Neuronal stem cell (in vitro differentiated cells): ENCODE data around the gene ZBTB40.
A peak's percentile ranks its signal among the peaks of the same experiment; 100 is the strongest.

Experiments used
- DNase-seq: peaks from one replicate; pipeline ENCODE4 v3.0.0-alpha.2; 2013; ENCODE audit warnings: low spot score
- H2AFZ ChIP-seq: one replicate; pipeline ENCODE4 v1.6.1; 2013; ENCODE audit warnings: mild to moderate bottlenecking, low read length, inconsistent platforms
- H2AK5ac ChIP-seq: 2 replicates; pipeline ENCODE4 v1.6.1; 2013; ENCODE audit warnings: low read depth, mild to moderate bottlenecking, inconsistent platforms, low read length, moderate library complexity, mixed read lengths
- H2BK120ac ChIP-seq: 2 replicates; pipeline ENCODE4 v1.6.1; 2013; ENCODE audit warnings: low read depth, mild to moderate bottlenecking, inconsistent platforms, low read length, moderate library complexity, mixed read lengths
- H2BK12ac ChIP-seq: one replicate; pipeline ENCODE4 v1.6.1; 2013; ENCODE audit warnings: low read length, inconsistent platforms
- H2BK15ac ChIP-seq: 2 replicates; pipeline ENCODE4 v1.6.1; 2013; ENCODE audit warnings: mild to moderate bottlenecking, low read length, inconsistent platforms, mixed read lengths
- H2BK5ac ChIP-seq: one replicate; pipeline ENCODE4 v1.6.1; 2013; ENCODE audit warnings: inconsistent platforms, mild to moderate bottlenecking, low read length, moderate library complexity
- H3K14ac ChIP-seq: one replicate; pipeline ENCODE4 v1.6.1; 2013; ENCODE audit warnings: low read length, inconsistent platforms
- H3K18ac ChIP-seq: 2 replicates; pipeline ENCODE4 v1.6.1; 2013; ENCODE audit warnings: low read length, inconsistent platforms
- H3K23ac ChIP-seq: 2 replicates; pipeline ENCODE4 v1.6.1; 2013; ENCODE audit warnings: low read depth, mild to moderate bottlenecking, mixed read lengths, low read length, inconsistent platforms; ENCODE audit not compliant: poor library complexity
- H3K27ac ChIP-seq: replicated peaks from 3 replicates; pipeline ENCODE4 v1.5.1; 2013; ENCODE audit warnings: low read length, inconsistent platforms
- H3K27me3 ChIP-seq, 3 experiments: 2 replicates each; pipeline ENCODE4 v1.6.1; 2013; ENCODE audit warnings: low read length in 3 of 3, mild to moderate bottlenecking in 2 of 3, inconsistent platforms in 1 of 3, low read depth in 1 of 3, mixed read lengths in 1 of 3, moderate library complexity in 1 of 3; ENCODE audit not compliant: control insufficient read depth in 3 of 3, insufficient read depth in 3 of 3
- H3K36me3 ChIP-seq, 2 donors: replicated peaks in 1 of 2; 2 replicates each; pipeline ENCODE4 v1.6.1; 2013; ENCODE audit warnings: low read length in 2 of 2; ENCODE audit not compliant: control insufficient read depth in 2 of 2, insufficient read depth in 2 of 2
- H3K4ac ChIP-seq: 2 replicates; pipeline ENCODE4 v1.6.1; 2013; ENCODE audit warnings: inconsistent platforms, mild to moderate bottlenecking, low read length, moderate library complexity
- H3K4me1 ChIP-seq, 2 donors: 1 replicate in 1 of 2; 2 replicates in 1 of 2; pipeline ENCODE4 v1.6.1; 2013; ENCODE audit warnings: low read length in 2 of 2, low read depth in 1 of 2; ENCODE audit not compliant: control insufficient read depth in 2 of 2, insufficient read depth in 1 of 2
- H3K4me2 ChIP-seq: one replicate; pipeline ENCODE4 v1.6.1; 2013; ENCODE audit warnings: mild to moderate bottlenecking, low read length, inconsistent platforms; ENCODE audit not compliant: insufficient read depth, poor library complexity, severe bottlenecking
- H3K4me3 ChIP-seq, 2 donors: 2 replicates each; pipeline ENCODE4 v1.5.1; 2013; ENCODE audit warnings: low read length in 2 of 2, mild to moderate bottlenecking in 2 of 2, inconsistent platforms in 1 of 2, moderate library complexity in 1 of 2
- H3K79me1 ChIP-seq: one replicate; pipeline ENCODE4 v1.6.1; 2013; ENCODE audit warnings: low read depth, mild to moderate bottlenecking, inconsistent platforms, low read length, moderate library complexity
- H3K9ac ChIP-seq: one replicate; pipeline ENCODE4 v1.6.1; 2013; ENCODE audit warnings: mild to moderate bottlenecking, low read depth, low read length, inconsistent platforms; ENCODE audit not compliant: poor library complexity
- H3K9me3 ChIP-seq, 2 donors: replicated peaks in 1 of 2; 2 replicates each; pipeline versions ENCODE3 to v1.6.1; 2013; ENCODE audit warnings: low read length in 2 of 2, mild to moderate bottlenecking in 2 of 2, inconsistent platforms in 1 of 2, low read depth in 1 of 2, mixed read lengths in 1 of 2, moderate library complexity in 1 of 2; ENCODE audit not compliant: control insufficient read depth in 2 of 2, insufficient read depth in 1 of 2
- H4K8ac ChIP-seq: one replicate; pipeline ENCODE4 v1.6.1; 2013; ENCODE audit warnings: low read depth, mild to moderate bottlenecking, inconsistent platforms, low read length, moderate library complexity
- H4K91ac ChIP-seq: one replicate; pipeline ENCODE4 v1.6.1; 2013; ENCODE audit warnings: low read length, low read depth, mild to moderate bottlenecking, inconsistent platforms; ENCODE audit not compliant: poor library complexity
- WGBS, 2 donors: extraction: QIAGEN DNeasy Blood & Tissue Kit; methylation state at CpG; one replicate each; pipeline ENCODE4 v1.1.7; 2013; ENCODE audit warnings: missing lambda C conversion rate in 2 of 2, mixed read lengths in 1 of 2; ENCODE audit not compliant: insufficient read length in 2 of 2, insufficient replicate concordance in 1 of 2; ENCODE audit errors: extremely low coverage in 2 of 2; 5-methylcytosine and 5-hydroxymethylcytosine counted together

The ZBTB40 gene

GRCh38 chr1:22534951-22535350 lies 83.3 kb downstream of the ZBTB40 start:
- peak overlapping the region; percentile 11 for H3K23ac ChIP-seq
- no peaks in the 10 kb centered on the region for H3K27me3 ChIP-seq
- no peaks in the 10 kb centered on the region for H3K9me3 ChIP-seq
- H3K4me2 ChIP-seq = no peak overlapping the region
- H2AK5ac ChIP-seq = no peak overlapping the region
- peaks cover 0 to 2% of the 10 kb centered on the region in 2 donors for H3K36me3 ChIP-seq
- H2BK12ac ChIP-seq = no peak overlapping the region
- H4K91ac ChIP-seq = no peak overlapping the region
- DNase-seq = no peak
- no peak overlapping the region for H2BK5ac ChIP-seq
- H3K18ac ChIP-seq = no peak overlapping the region
- H2AFZ ChIP-seq = no peak overlapping the region
- no peaks in the 10 kb centered on the region for H3K79me1 ChIP-seq
- H3K14ac ChIP-seq = no peak overlapping the region
- peaks cover 0 to 2% of the 10 kb centered on the region in 2 donors for H3K4me1 ChIP-seq
- no peak overlapping the region for H3K9ac ChIP-seq
- H3K4ac ChIP-seq = no peak overlapping the region
- H3K27ac ChIP-seq = no peak overlapping the region
- H3K4me3 ChIP-seq = no peak overlapping the region
- H2BK120ac ChIP-seq = no peak overlapping the region
- H4K8ac ChIP-seq = no peak overlapping the region
- WGBS, 2 donors = no CpG with 5 or more reads among the region's 4 CpGs
- H2BK15ac ChIP-seq = no peak overlapping the region

GRCh38 chr1:22535399-22535798 lies 83.7 kb downstream of the ZBTB40 start:
- Histone ChIP-seq H3K18ac (no peak overlapping the region), H3K9me3 (no peaks in the 10 kb centered on the region), H2AK5ac (no peak overlapping the region), H2AFZ (no peak overlapping the region), H3K9ac (no peak overlapping the region), H3K36me3 (peaks cover 0 to 2% of the 10 kb centered on the region in 2 donors), H3K79me1 (no peaks in the 10 kb centered on the region), H4K91ac (no peak overlapping the region), H3K4ac (no peak overlapping the region), H2BK12ac (no peak overlapping the region), H3K14ac (peak overlapping the region; percentile 50), H2BK15ac (no peak overlapping the region), H3K4me1 (no peaks in the 10 kb centered on the region), H2BK5ac (no peak overlapping the region), H3K27me3 (no peaks in the 10 kb centered on the region), H2BK120ac (no peak overlapping the region), H3K23ac (peak overlapping the region; percentile 11), H3K4me3 (no peak overlapping the region), H3K27ac (no peak overlapping the region), H4K8ac (no peak overlapping the region), H3K4me2 (no peak overlapping the region)
- WGBS, 2 donors = no CpG with 5 or more reads among the region's 6 CpGs
- DNase-seq = no peak

GRCh38 chr1:22536506-22536905 lies 84.9 kb downstream of the ZBTB40 start:
- H3K4me3 ChIP-seq = no peak overlapping the region
- H4K91ac ChIP-seq = no peak overlapping the region
- no peak overlapping the region for H3K4me2 ChIP-seq
- no peaks in the 10 kb centered on the region for H3K79me1 ChIP-seq
- H3K9me3 ChIP-seq = no peaks in the 10 kb centered on the region
- no peak overlapping the region for H3K23ac ChIP-seq
- no peak overlapping the region for H2BK15ac ChIP-seq
- WGBS, 2 donors = no CpG with 5 or more reads among the region's 7 CpGs
- no peak overlapping the region for H2BK120ac ChIP-seq
- H3K18ac ChIP-seq = no peak overlapping the region
- no peak overlapping the region for H3K27ac ChIP-seq
- peaks cover 0 to 2% of the 10 kb centered on the region in 2 donors for H3K36me3 ChIP-seq
- no peak overlapping the region for H3K9ac ChIP-seq
- no peaks in the 10 kb centered on the region for H3K4me1 ChIP-seq
- H4K8ac ChIP-seq = no peak overlapping the region
- no peak overlapping the region for H2BK12ac ChIP-seq
- no peak overlapping the region for H3K4ac ChIP-seq
- no peak overlapping the region for H2AK5ac ChIP-seq
- H2AFZ ChIP-seq = no peak overlapping the region
- H3K14ac ChIP-seq = no peak overlapping the region
- no peak overlapping the region for H2BK5ac ChIP-seq
- no peaks in the 10 kb centered on the region for H3K27me3 ChIP-seq
- DNase-seq = no peak

- no peak overlapping the region for H3K4me3 ChIP-seq
- no peak for DNase-seq
- no CpG with 5 or more reads among the region's 13 CpGs for WGBS, 2 donors
- no peaks in the 10 kb centered on the region for H3K27me3 ChIP-seq
- H2AFZ ChIP-seq = no peak overlapping the region
- H2BK5ac ChIP-seq = no peak overlapping the region
- H3K14ac ChIP-seq = no peak overlapping the region
- peaks cover 0 to 2% of the 10 kb centered on the region in 2 donors for H3K36me3 ChIP-seq
- H2BK12ac ChIP-seq = no peak overlapping the region
- H3K79me1 ChIP-seq = no peaks in the 10 kb centered on the region
- no peak overlapping the region for H3K4ac ChIP-seq
- H2AK5ac ChIP-seq = no peak overlapping the region
- no peaks in the 10 kb centered on the region for H3K9me3 ChIP-seq
- peak overlapping the region; percentile 7 for H3K18ac ChIP-seq
- H3K4me1 ChIP-seq = no peaks in the 10 kb centered on the region
- H4K8ac ChIP-seq = no peak overlapping the region
- H3K27ac ChIP-seq = no peak overlapping the region
- H4K91ac ChIP-seq = no peak overlapping the region
- no peak overlapping the region for H2BK15ac ChIP-seq
- H2BK120ac ChIP-seq = no peak overlapping the region
- H3K23ac ChIP-seq = no peak overlapping the region
- no peak overlapping the region for H3K4me2 ChIP-seq
- H3K9ac ChIP-seq = no peak overlapping the region
These were observed 85.9 kb downstream of the ZBTB40 start for GRCh38 chr1:22537441-22538139.
